HepG2 (cell line): ENCODE data around the gene HSPA1A. TPM values are rescaled to one million over a fixed set of nuclear protein-coding genes. Genes with fewer than 3 reads are reported as not detected.
A peak's percentile ranks its signal among the peaks of the same experiment; 100 is the strongest.

Experiments
- CAMTA2 ChIP-seq: sonication (generic); formaldehyde crosslinking; IDR thresholded peaks from 2 replicates; pipeline ENCODE4 v1.4.0; 2020; ENCODE audit warnings: mild to moderate bottlenecking, missing genetic modification reagents, borderline replicate concordance
- CENPX ChIP-seq: sonication (generic); formaldehyde crosslinking; IDR thresholded peaks from 2 replicates; pipeline ENCODE4 v1.9.0; 2021; ENCODE audit warnings: mild to moderate bottlenecking, missing genetic modification reagents, moderate library complexity
- CREB3 ChIP-seq: sonication (generic); formaldehyde crosslinking; IDR thresholded peaks from 2 replicates; pipeline ENCODE4 v1.5.0; 2020; ENCODE audit warnings: missing genetic modification reagents
- CTCF ChIP-seq: sonication (generic); formaldehyde crosslinking; IDR thresholded peaks from 2 replicates; pipeline ENCODE4 v1.5.0; 2020; ENCODE audit warnings: mild to moderate bottlenecking, missing genetic modification reagents, moderate library complexity
- HMGXB4 ChIP-seq, 2 experiments: sonication (generic) in 1 of 2; formaldehyde crosslinking in 1 of 2; IDR thresholded peaks; 2 replicates each; pipeline versions ENCODE4 v1.4.0 to v1.6.1; 2018 to 2020; ENCODE audit warnings: missing genetic modification reagents in 2 of 2, borderline replicate concordance in 1 of 2, low read depth in 1 of 2, mild to moderate bottlenecking in 1 of 2, missing biosample characterization in 1 of 2
- NR2C2 ChIP-seq: sonication (generic); formaldehyde crosslinking; IDR thresholded peaks from 2 replicates; pipeline ENCODE4 v1.4.0; 2020; ENCODE audit warnings: missing genetic modification reagents, mild to moderate bottlenecking, moderate library complexity, borderline replicate concordance
- TMF1 ChIP-seq: sonication (generic); formaldehyde crosslinking; IDR thresholded peaks from 2 replicates; pipeline ENCODE4 v1.8.1; 2022; ENCODE audit warnings: low read depth, missing genetic modification reagents
- USF2 ChIP-seq, 2 experiments: sonication (generic) in 1 of 2; formaldehyde crosslinking in 1 of 2; IDR thresholded peaks; 2 replicates each; pipeline versions ENCODE4 v1.5.1 to v1.6.1; 2011 to 2020; ENCODE audit warnings: borderline replicate concordance in 1 of 2, low read depth in 1 of 2, low read length in 1 of 2, mild to moderate bottlenecking in 1 of 2, missing genetic modification reagents in 1 of 2, moderate library complexity in 1 of 2
- ZBTB42 ChIP-seq: sonication (generic); formaldehyde crosslinking; IDR thresholded peaks from 2 replicates; pipeline ENCODE4 v1.5.0; 2020; ENCODE audit warnings: mild to moderate bottlenecking, missing genetic modification reagents
- ZNF142 ChIP-seq: sonication (generic); formaldehyde crosslinking; IDR thresholded peaks from 2 replicates; pipeline ENCODE4 v1.4.0; 2020; ENCODE audit warnings: missing genetic modification reagents
- ZNF3 ChIP-seq: IDR thresholded peaks from 2 replicates; pipeline ENCODE4 v1.7.0; 2017; ENCODE audit warnings: inconsistent platforms
- ZNF33A ChIP-seq: sonication (generic); formaldehyde crosslinking; IDR thresholded peaks from 2 replicates; pipeline ENCODE4 v1.5.1; 2020; ENCODE audit warnings: missing genetic modification reagents, mild to moderate bottlenecking, moderate library complexity, borderline replicate concordance
- ZNF484 ChIP-seq: sonication (generic); formaldehyde crosslinking; IDR thresholded peaks from 2 replicates; pipeline ENCODE4 v1.5.1; 2020; ENCODE audit warnings: mild to moderate bottlenecking, low read depth, missing genetic modification reagents, borderline replicate concordance
- ZNF816 ChIP-seq: sonication (generic); formaldehyde crosslinking; IDR thresholded peaks from 2 replicates; pipeline ENCODE4 v1.8.0; 2022; ENCODE audit warnings: missing genetic modification reagents, mild to moderate bottlenecking, borderline replicate concordance
- polyA plus RNA-seq, 8 experiments: library from polyadenylated mRNA; depleted of rRNA in 3 of 8; stranded (reverse) in 7 of 8; unstranded in 1 of 8; fragments of >200 nt; fragmentation: Illumina TruSeq in 4 of 8; extraction: Trizol in 4 of 8; gene quantifications; 2 replicates each; pipeline versions ENCODE4 v1.2.1 to v1.2.3, GENCODE V29; 2011 to 2016; ENCODE audit warnings: low read depth in 4 of 8, missing spikeins in 1 of 8, mixed read lengths in 1 of 8; ENCODE audit not compliant: insufficient read depth in 1 of 8
- total RNA-seq, 5 experiments: library from RNA; depleted of rRNA; stranded (reverse); fragments of >200 nt; fragmentation: Illumina TruSeq; extraction: Trizol; gene quantifications; 2 replicates each; pipeline ENCODE4 v1.2.3, GENCODE V29; 2016; ENCODE audit warnings: low read depth in 1 of 5

HSPA1A gene
- total and polyA plus RNA-seq, 2 of the 13 experiments (the other 11 are each of a cell fraction or from before 2014, with no cell fraction given): 44.5 to 85.0 TPM

GRCh38 chr6:31815025-31815838 lies at the start of gene HSPA1A, which contains the start of gene HSPA1L (continued):
- TF ChIP-seq HMGXB4 (CRISPR knock-in tag; IDR thresholded peaks at IDR 0.05; ENCODE audit: borderline replicate concordance in 1 of 2, low read depth in 1 of 2): no peak
- TF ChIP-seq ZNF33A (CRISPR knock-in tag): no peak
- no peak for TF ChIP-seq NR2C2 (CRISPR knock-in tag)
- no peak for TF ChIP-seq ZBTB42
- TF ChIP-seq USF2 (IDR thresholded peaks at IDR 0.05; ENCODE audit: low read depth, low read length): no peak
- TF ChIP-seq USF2 (CRISPR knock-in tag; IDR thresholded peaks at IDR 0.05; ENCODE audit: borderline replicate concordance): no peak
- TF ChIP-seq ZNF816: 0 out of 2 replicates have a peak, but pooled peaks have one; percentile 65
- 0 out of 2 replicates have a peak, but pooled peaks have one; percentile 44 for TF ChIP-seq CAMTA2 (CRISPR knock-in tag)
- 0 out of 2 replicates have a peak, but pooled peaks have one; percentile 51 for TF ChIP-seq ZNF142
- TF ChIP-seq CENPX (CRISPR knock-in tag): no peak
- TF ChIP-seq CREB3 (CRISPR knock-in tag): no peak
- TF ChIP-seq ZNF484 (CRISPR knock-in tag): no peak
- TF ChIP-seq CTCF (CRISPR knock-in tag): no peak
- no peak for TF ChIP-seq TMF1 (CRISPR knock-in tag)
- TF ChIP-seq ZNF3 (CRISPR knock-in tag): no peak
